DOHH2 (cell line): ENCODE data around the gene CLIP2.

Experiments
- EZH2phosphoT487 ChIP-seq: fragments of 200-600 bp; sonication (generic); IDR thresholded peaks from 2 replicates; pipeline ENCODE4 v1.6.1; 2017; ENCODE audit warnings: borderline replicate concordance, mild to moderate bottlenecking, antibody characterized with exemption, low read length, moderate library complexity, mixed read lengths
- TF ChIP-seq, protein P1 (sequence below): fragments of 200-600 bp; sonication (generic); IDR thresholded peaks from one replicate; pipeline ENCODE4 v1.5.1; 2014; ENCODE audit warnings: antibody characterized with exemption, mild to moderate bottlenecking, low read depth, low read length; ENCODE audit not compliant: poor library complexity, severe bottlenecking

DNA sequence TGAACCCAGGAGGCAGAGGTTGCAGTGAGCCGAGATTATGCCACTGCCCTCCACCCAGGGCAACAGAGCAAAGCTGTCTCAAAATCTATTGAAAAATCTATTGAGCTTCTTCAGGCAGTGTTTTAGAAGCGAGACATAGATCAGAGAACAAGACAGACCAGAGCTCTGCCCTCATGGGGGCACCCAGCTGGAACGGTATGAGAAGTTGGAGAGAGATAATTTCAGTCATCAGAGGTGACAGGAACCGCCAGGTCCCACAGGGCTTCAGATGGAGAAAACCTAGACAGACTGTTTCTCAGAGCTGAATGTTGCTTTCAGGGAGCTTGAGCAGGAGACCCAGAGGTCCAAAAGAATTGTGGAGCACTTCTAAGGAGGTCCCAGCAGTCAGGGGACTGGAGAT is 150.3 kb downstream of the CLIP2 start:
- TF ChIP-seq, protein P1, sequence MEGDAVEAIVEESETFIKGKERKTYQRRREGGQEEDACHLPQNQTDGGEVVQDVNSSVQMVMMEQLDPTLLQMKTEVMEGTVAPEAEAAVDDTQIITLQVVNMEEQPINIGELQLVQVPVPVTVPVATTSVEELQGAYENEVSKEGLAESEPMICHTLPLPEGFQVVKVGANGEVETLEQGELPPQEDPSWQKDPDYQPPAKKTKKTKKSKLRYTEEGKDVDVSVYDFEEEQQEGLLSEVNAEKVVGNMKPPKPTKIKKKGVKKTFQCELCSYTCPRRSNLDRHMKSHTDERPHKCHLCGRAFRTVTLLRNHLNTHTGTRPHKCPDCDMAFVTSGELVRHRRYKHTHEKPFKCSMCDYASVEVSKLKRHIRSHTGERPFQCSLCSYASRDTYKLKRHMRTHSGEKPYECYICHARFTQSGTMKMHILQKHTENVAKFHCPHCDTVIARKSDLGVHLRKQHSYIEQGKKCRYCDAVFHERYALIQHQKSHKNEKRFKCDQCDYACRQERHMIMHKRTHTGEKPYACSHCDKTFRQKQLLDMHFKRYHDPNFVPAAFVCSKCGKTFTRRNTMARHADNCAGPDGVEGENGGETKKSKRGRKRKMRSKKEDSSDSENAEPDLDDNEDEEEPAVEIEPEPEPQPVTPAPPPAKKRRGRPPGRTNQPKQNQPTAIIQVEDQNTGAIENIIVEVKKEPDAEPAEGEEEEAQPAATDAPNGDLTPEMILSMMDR: no peak
- TF ChIP-seq EZH2phosphoT487: no peak
